ENCODE data around the gene FAM89B.

Gene FAM89B

DNA sequence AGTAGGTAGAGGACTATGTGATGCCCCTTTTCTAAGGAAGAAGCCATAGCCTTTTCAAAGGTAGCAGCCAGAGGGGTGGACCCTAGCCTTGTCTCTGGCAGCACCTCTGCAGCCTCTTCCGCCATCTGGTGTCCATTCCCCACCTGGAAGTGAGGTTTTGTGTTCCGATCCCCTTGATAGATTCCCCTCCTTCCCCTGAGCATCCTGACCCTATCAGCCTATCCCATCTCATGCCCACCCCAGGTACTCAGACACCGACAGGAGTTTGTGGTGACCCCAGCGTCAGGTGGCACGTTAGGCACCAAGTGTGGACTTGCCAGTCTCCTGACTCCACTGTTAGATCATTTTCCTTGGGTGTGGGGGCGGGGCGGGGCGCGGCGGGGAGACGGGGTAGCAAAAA is 398 bp upstream of the FAM89B start:
- TF ChIP-seq, protein P1, sequence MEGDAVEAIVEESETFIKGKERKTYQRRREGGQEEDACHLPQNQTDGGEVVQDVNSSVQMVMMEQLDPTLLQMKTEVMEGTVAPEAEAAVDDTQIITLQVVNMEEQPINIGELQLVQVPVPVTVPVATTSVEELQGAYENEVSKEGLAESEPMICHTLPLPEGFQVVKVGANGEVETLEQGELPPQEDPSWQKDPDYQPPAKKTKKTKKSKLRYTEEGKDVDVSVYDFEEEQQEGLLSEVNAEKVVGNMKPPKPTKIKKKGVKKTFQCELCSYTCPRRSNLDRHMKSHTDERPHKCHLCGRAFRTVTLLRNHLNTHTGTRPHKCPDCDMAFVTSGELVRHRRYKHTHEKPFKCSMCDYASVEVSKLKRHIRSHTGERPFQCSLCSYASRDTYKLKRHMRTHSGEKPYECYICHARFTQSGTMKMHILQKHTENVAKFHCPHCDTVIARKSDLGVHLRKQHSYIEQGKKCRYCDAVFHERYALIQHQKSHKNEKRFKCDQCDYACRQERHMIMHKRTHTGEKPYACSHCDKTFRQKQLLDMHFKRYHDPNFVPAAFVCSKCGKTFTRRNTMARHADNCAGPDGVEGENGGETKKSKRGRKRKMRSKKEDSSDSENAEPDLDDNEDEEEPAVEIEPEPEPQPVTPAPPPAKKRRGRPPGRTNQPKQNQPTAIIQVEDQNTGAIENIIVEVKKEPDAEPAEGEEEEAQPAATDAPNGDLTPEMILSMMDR (IDR thresholded peaks at IDR 0.05; ENCODE audit: control insufficient read depth, extremely low read depth, insufficient read depth): peak; percentile 51
- peak; percentile 19 for DNase-seq (ENCODE audit: low read depth)
- H3K4me3 ChIP-seq (ENCODE audit: low read depth, low read length): peak overlapping the region; percentile 97

DNA sequence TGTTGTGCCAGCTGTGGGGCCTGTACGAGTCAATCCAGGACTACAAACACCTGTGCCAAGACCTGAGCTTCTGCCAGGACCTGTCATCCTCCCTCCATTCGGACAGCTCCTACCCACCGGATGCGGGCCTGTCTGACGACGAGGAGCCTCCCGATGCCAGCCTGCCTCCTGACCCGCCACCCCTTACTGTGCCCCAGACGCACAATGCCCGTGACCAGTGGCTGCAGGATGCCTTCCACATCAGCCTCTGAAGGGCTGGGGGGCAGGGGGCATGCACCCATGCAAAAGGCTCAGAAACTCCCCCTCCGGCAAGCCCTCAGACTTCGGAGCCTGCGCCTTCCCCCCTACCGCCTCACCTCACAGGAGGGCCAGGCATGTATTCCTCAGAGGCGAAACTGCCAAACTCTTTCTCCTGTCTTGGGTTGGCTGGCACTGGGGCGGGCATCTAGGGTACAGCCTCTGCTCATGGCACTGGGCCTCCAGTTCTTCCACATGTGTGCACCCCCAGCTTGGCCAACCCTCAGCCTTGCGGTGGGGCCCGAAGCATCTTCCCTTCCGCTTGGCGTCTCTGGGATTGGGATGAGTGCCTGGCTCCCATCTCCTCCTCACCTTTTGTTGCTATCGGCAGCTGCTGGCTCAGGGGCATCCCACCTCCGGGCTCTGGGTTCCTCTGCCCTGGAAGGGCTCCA is 1.2 kb downstream of the FAM89B start:
- DNase-seq (ENCODE audit: low read depth): peak; percentile 46
- TF ChIP-seq, protein P1 (IDR thresholded peaks at IDR 0.05; ENCODE audit: control insufficient read depth, extremely low read depth, insufficient read depth): no peak
- H3K4me3 ChIP-seq (ENCODE audit: low read depth, low read length): peak overlapping the region; percentile 97

DNA sequence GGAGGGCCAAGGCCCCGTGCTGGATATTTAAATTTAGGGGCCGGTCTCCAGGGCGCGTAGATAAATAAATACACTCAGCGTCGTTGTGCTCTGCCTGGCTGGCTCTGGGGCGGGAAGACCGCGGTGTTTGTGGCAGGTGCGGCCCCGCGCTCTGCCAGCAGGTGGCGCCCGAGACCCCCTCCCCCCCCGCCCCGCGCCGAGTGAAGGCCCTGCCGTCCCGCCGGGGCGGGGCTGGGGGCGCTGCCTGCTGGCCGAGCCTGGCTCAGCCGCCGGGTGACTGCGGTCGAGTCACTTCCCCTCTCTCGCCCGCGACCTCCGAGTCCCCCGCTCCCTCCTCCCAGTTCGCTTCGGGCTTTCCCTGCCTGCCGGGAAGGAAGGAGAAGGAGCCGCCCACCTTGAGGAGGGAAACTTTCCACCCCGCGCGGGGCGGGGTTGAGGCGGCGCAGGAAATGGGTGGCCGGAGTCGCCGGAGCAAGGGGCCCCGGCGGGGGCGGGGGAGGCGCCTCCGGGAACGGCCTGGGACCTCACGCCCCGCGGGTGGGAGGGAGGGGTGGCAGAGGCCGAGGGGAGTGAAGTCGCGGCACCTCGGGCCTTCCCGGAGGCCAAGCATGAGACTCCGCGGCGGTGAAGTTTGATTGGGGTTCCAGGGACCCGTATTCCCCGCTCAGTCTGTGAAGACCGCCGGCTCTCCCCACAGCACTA is 1.9 kb downstream of the FAM89B start:
- TF ChIP-seq, protein P1 (IDR thresholded peaks at IDR 0.05; ENCODE audit: control insufficient read depth, extremely low read depth, insufficient read depth): peak; percentile 76
- H3K4me3 ChIP-seq (ENCODE audit: low read depth, low read length): peak overlapping the region; percentile 97
- DNase-seq (ENCODE audit: low read depth): peak; percentile 27

DNA sequence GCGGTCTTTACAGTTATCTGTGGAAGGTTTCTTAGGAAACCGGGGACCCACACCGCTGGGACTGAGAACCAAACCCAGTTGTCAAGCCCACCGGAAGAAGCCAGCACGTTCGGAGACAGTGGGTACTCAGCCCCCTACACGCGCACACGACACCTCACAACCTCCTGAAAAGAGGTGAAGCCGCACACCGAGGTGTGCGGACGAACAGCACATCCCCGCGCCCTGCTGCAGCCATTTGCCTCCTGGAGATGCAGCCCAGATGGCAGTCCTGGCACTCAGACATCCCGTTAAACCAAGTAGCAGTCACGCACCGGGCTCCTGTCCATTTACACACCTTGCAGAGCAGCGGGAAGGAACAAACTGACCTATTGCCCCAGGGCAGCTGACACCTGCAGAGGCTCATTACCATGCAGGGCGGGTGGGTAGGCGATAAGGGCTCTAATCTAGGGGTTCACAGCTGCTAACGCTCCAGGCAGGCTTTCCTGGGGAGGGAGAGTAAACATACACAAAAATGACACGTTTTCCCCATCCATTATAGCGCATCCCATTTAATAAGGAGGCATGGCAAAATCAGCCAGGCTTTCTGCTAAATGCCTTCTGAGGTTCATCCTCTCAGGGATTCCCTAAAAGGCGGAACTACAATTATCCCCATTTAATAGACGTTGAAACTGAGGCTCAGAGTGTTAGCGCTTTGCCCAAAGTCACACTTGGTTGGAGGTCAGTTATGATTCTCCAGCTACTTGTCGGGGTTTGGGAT is 2.7 kb downstream of the FAM89B start:
- TF ChIP-seq, protein P1 (IDR thresholded peaks at IDR 0.05; ENCODE audit: control insufficient read depth, extremely low read depth, insufficient read depth): no peak
- peak; percentile 74 for DNase-seq (ENCODE audit: low read depth)
- H3K4me3 ChIP-seq (ENCODE audit: low read depth, low read length): peak overlapping the region; percentile 57

DNA sequence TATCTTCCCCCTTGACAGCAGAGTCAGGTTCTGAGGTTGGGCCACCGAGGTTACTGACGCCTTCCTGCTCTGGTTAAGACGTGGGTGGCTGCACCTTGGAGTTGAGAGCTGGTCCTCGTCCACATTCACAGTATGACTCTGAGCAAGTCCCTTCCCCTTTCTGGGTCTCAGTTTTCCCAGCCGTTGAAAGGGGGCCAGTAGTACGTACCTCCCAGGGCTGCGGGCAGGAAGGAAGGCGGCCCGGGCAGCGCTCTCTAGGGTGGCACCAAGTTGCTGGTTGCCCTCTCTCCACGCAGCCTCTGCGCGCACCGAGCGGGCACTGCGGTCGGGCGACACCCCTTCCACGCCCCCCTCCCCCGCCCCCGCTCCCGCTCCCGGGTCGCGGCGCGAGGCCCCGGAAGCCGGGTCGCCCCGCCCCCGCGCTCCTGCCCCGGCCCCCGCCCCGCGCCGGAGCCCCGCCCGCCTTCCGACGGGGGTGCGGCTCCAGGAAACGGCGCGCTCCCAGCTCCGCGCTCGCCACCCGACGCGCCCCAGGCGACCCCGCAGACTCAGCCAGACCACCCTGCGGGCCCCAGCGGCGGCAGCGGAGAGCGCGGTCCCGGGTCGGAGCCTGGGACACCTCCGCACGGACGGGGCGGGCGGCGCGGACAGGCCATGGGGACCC is 3.4 kb downstream of the FAM89B start, which contains the start of gene EHBP1L1:
Gene EHBP1L1 (plus strand): TSS at position 486 of the 664 bp plus-strand sequence. CDS start 250 bp downstream, outside the sequence.
- TF ChIP-seq, protein P1 (IDR thresholded peaks at IDR 0.05; ENCODE audit: control insufficient read depth, extremely low read depth, insufficient read depth): no peak
- peak within 1 kb of the TSS; percentile 57 for H3K4me3 ChIP-seq (ENCODE audit: low read depth, low read length)
- DNase-seq (ENCODE audit: low read depth): no peak

DNA sequence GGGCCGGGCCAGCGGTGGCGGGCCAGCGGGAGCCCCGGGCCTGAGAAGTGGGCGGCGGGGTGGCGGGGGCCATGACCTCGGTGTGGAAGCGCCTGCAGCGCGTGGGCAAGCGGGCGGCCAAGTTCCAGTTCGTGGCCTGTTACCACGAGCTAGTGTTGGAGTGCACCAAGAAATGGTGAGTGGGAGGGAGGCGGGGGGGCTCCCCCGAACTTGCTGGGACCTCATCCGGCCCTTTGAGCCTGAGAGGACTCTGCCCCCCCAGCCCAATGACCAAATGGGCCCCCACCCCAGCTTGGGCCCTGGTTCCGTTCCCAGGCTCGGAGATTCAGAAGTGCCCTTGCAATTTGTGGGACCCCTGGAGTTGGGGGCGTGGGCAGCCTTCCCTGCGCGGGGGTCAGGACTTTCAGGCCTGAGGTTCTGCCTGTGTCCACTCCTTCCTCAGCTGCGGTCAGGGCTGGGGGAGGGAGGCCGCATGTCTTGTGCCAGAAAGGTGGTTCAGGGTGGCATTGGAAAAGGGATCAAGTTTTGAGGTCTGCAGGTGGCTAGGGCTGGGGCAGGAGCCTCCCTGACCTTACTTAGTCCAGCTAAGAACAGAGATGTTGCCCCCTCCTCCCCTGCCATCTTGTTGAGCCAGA is 4.0 kb downstream of the FAM89B start:
- H3K4me3 ChIP-seq (ENCODE audit: low read depth, low read length): peak overlapping the region; percentile 49
- TF ChIP-seq, protein P1 (IDR thresholded peaks at IDR 0.05; ENCODE audit: control insufficient read depth, extremely low read depth, insufficient read depth): no peak
- no peak for DNase-seq (ENCODE audit: low read depth)

All from LNCaP clone FGC (cell line).